ENCODE results near the gene ARID4A. TPM values are rescaled to one million over a fixed set of nuclear protein-coding genes. Genes with fewer than 3 reads are reported as not detected.

The ARID4A gene
- total and polyA plus RNA-seq, 9 of the 15 experiments (the other 6 are each of a cell fraction or from before 2014, with no cell fraction given), result 2.4 to 11.5 (median 8.7) TPM

GRCh38 chr14:58301416-58301815, 3.1 kb downstream of the ARID4A start:
- peaks cover 39% of the 10 kb centered on the region for H3K79me2 ChIP-seq (ENCODE audit: control insufficient read depth, insufficient read depth, low read length)

More at GRCh38 chr14:58301416-58301815, 3.1 kb downstream of the ARID4A start:
- Histone ChIP-seq H3K4me3 (no peak overlapping the region), H3K9me3 (replicated peaks; ENCODE audit: control insufficient read depth, insufficient read depth, low read depth, low read length) (no peaks in the 10 kb centered on the region), H3K36me3 (ENCODE audit: control insufficient read depth, insufficient read depth, low read length) (peaks cover 35% of the 10 kb centered on the region; the same call in 1 of the 3 replicates), H3K4me1 (replicated peaks in 1 of 2; ENCODE audit: control insufficient read depth in 2 of 2, insufficient read depth in 2 of 2, low read length in 2 of 2) (no peaks in the 10 kb centered on the region; a peak in 1 of 5 replicates), H3K9ac (ENCODE audit: insufficient read depth in 1 of 2, low read depth in 2 of 2, low read length in 2 of 2) (no peak overlapping the region), H2AFZ (ENCODE audit: low read depth, low read length) (no peak overlapping the region), H3K27me3 (ENCODE audit: control insufficient read depth in 2 of 2, insufficient read depth in 2 of 2, low read length in 2 of 2) (no peaks in the 10 kb centered on the region), H4K20me1 (replicated peaks; ENCODE audit: control insufficient read depth, insufficient read depth, low read length) (no peaks in the 10 kb centered on the region), H3K4me2 (ENCODE audit: insufficient read depth, low read length) (no peak overlapping the region), H3K27ac (ENCODE audit: extremely low read depth, low read depth, low read length) (no peak overlapping the region), H3K9me1 (ENCODE audit: control insufficient read depth, insufficient read depth, low read length) (no peaks in the 10 kb centered on the region)
- no peak for DNase-seq (ENCODE audit: extremely low read depth in 1 of 4, low spot score in 3 of 4)
- no peak for ATAC-seq
- intact Hi-C loops (cut with micrococcal nuclease), result no loop called here
- no TSS peak for BruUV-seq (replicated peaks)
- no peak for FAIRE-seq
- WGBS (ENCODE audit: insufficient coverage, low coverage, missing lambda C conversion rate), result 85% methylated on average over 3 of the region's 3 CpGs
- ChIA-PET CTCF (ENCODE audit: low intra/inter-chr PET ratio) (no interaction called here), POLR2A (no interaction called here)
- in situ Hi-C loops (cut with MboI), result no loop called here
- TF ChIP-seq ZBTB49 (CRISPR knock-in tag; IDR thresholded peaks at IDR 0.05; ENCODE audit: borderline replicate concordance) (no peak), BCL6 (CRISPR knock-in tag; IDR thresholded peaks at IDR 0.05) (no peak), ATF2 (CRISPR knock-in tag; IDR thresholded peaks at IDR 0.05) (no peak), ZSCAN29 (IDR thresholded peaks at IDR 0.05) (no peak)
